ENCODE results near the gene TMEM151B.

The TMEM151B gene

GRCh38 chr6:44253307-44254101 lies 16.7 kb upstream of the TMEM151B start:
- no peak for DNase-seq

GRCh38 chr6:44254191-44255104 lies 15.8 kb upstream of the TMEM151B start:
- no peak for DNase-seq

GRCh38 chr6:44255105-44255808 lies 15.0 kb upstream of the TMEM151B start:
- DNase-seq, result no peak

GRCh38 chr6:44255871-44256774 lies 14.1 kb upstream of the TMEM151B start:
- no peak for DNase-seq

GRCh38 chr6:44256775-44257024 lies 13.6 kb upstream of the TMEM151B start:
- no peak for DNase-seq

- peak; percentile 24 for DNase-seq
Measured at GRCh38 chr6:44257025-44257752, 13.1 kb upstream of the TMEM151B start, which contains the start of gene SLC35B2. Gene SLC35B2, minus strand, starts transcription at chr6:44257528. Its CDS starts 118 bp downstream, at chr6:44257410.

- DNase-seq, result no peak
Measured at GRCh38 chr6:44257753-44258324, 12.4 kb upstream of the TMEM151B start.

GRCh38 chr6:44258325-44258863 lies 11.9 kb upstream of the TMEM151B start:
- no peak for DNase-seq

- no peak for DNase-seq
Measured at GRCh38 chr6:44258921-44259320, 11.3 kb upstream of the TMEM151B start.

GRCh38 chr6:44260011-44260410 lies 10.2 kb upstream of the TMEM151B start:
- no peak for DNase-seq

- DNase-seq, result no peak
Measured at GRCh38 chr6:44260451-44261297, 9.6 kb upstream of the TMEM151B start.

GRCh38 chr6:44261581-44261980 lies 8.7 kb upstream of the TMEM151B start:
- DNase-seq, result no peak

GRCh38 chr6:44262467-44263353 lies 7.5 kb upstream of the TMEM151B start:
- DNase-seq, result no peak

- no peak for DNase-seq
Measured at GRCh38 chr6:44263354-44264100, 6.7 kb upstream of the TMEM151B start.

- DNase-seq, result no peak
Measured at GRCh38 chr6:44264154-44265006, 5.9 kb upstream of the TMEM151B start.

- peak; percentile 74 for DNase-seq
Measured at GRCh38 chr6:44265007-44265721, 5.1 kb upstream of the TMEM151B start, which contains the start of gene NFKBIE. Gene NFKBIE, minus strand, starts transcription at chr6:44265551. Its CDS starts 205 bp downstream, at chr6:44265346.
